Nasal cavity respiratory epithelium epithelial cell of viscerocranial mucosa (primary cell): ENCODE measurements around the gene CENPT. TPM values are rescaled to one million over a fixed set of nuclear protein-coding genes. Genes with fewer than 3 reads are reported as not detected.

Experiments
- total RNA-seq: library from RNA; depleted of rRNA; stranded (reverse); fragments of >200 nt; gene quantifications from 2 replicates; pipeline ENCODE4 v1.2.3, GENCODE V29; 2014

Gene CENPT
- total RNA-seq, result 10.3 and 16.2 TPM in 2 replicates

GRCh38 chr16:67847064-67847861, at the start of gene CENPT:
TSS of gene CENPT (minus strand) at chr16:67847693. CDS start at chr16:67833859, 13,834 bp downstream.

GRCh38 chr16:67892899-67893742, 45.6 kb upstream of the CENPT start, which contains the start of gene PSKH1:
TSS of gene PSKH1 (plus strand) at chr16:67893254. CDS start at chr16:67908750, 15,496 bp downstream.

GRCh38 chr16:67884684-67885083, 37.2 kb upstream of the CENPT start, which contains the start of gene NRN1L:
TSS of gene NRN1L (plus strand) at chr16:67884885. CDS start at chr16:67884904, 19 bp downstream.

GRCh38 chr16:67872631-67873434, 25.3 kb upstream of the CENPT start, which contains the start of gene EDC4:
TSS of gene EDC4 (plus strand) at chr16:67873052. CDS start at chr16:67873262, 210 bp downstream.

GRCh38 chr16:67846320-67847063, 1.0 kb downstream of the CENPT start, which contains the start of gene NUTF2:
TSS of gene NUTF2 (plus strand) at chr16:67846933. CDS start at chr16:67865131, 18,198 bp downstream.

GRCh38 chr16:67841816-67842508, 5.5 kb downstream of the CENPT start, which contains the start of gene THAP11:
TSS of gene THAP11 (plus strand) at chr16:67842320. CDS start at chr16:67842555, 235 bp downstream.

GRCh38 chr16:67806428-67807147, 40.9 kb downstream of the CENPT start, which contains the start of the genes RANBP10 and TSNAXIP1:
TSS of gene RANBP10 (minus strand) at chr16:67806560. CDS start at chr16:67806536, 24 bp downstream.
TSS of gene TSNAXIP1 (plus strand) at chr16:67806889. CDS start at chr16:67807150, 261 bp downstream.

Other genes with a start within 250 kb of the CENPT start
- under 0.01 and 0.07 TPM in 2 replicates for gene CARMIL2, start 202.5 kb downstream of the CENPT start, total RNA-seq
- gene ACD, start 187.4 kb downstream of the CENPT start, total RNA-seq, result 10.3 and 13.8 TPM in 2 replicates
- 0.57 and 5.8 TPM in 2 replicates for gene PARD6A, start 186.7 kb downstream of the CENPT start, total RNA-seq
- 13.2 and 17.4 TPM in 2 replicates for gene ENKD1, start 180.9 kb downstream of the CENPT start, total RNA-seq
- 0.34 and 0.85 TPM in 2 replicates for gene C16orf86, start 180.9 kb downstream of the CENPT start, total RNA-seq
- 15.4 and 23.6 TPM in 2 replicates for gene GFOD2, start 128.4 kb downstream of the CENPT start, total RNA-seq
- gene RANBP10, start 41.1 kb downstream of the CENPT start, total RNA-seq, result 3.8 and 9.8 TPM in 2 replicates
- 0.50 TPM in 1 of 2 replicates, not detected in the other for gene TSNAXIP1, start 40.8 kb downstream of the CENPT start, total RNA-seq
- 29.0 and 34.7 TPM in 2 replicates for gene THAP11, start 5.4 kb downstream of the CENPT start, total RNA-seq
- gene NUTF2, start 760 bp downstream of the CENPT start, total RNA-seq, result 140 and 141 TPM in 2 replicates
- 36.6 and 71.5 TPM in 2 replicates for gene EDC4, start 25.4 kb upstream of the CENPT start, total RNA-seq
- 0.21 and 0.34 TPM in 2 replicates for gene NRN1L, start 37.2 kb upstream of the CENPT start, total RNA-seq
- 9.6 and 28.2 TPM in 2 replicates for gene PSKH1, start 45.6 kb upstream of the CENPT start, total RNA-seq
- gene CTRL, start 84.2 kb upstream of the CENPT start, total RNA-seq, result 0.21 and 0.34 TPM in 2 replicates
- 16.1 and 16.8 TPM in 2 replicates for gene PSMB10, start 89.2 kb upstream of the CENPT start, total RNA-seq
- 1.7 and 4.6 TPM in 2 replicates for gene LCAT, start 96.4 kb upstream of the CENPT start, total RNA-seq
- gene SLC12A4, start 120.9 kb upstream of the CENPT start, total RNA-seq, result 31.1 and 41.5 TPM in 2 replicates
- gene DPEP3, start 132.8 kb upstream of the CENPT start, total RNA-seq, result not detected in 2 replicates
- gene DPEP2, start 151.8 kb upstream of the CENPT start, total RNA-seq, result not detected in 2 replicates
- not detected in 2 replicates for gene DPEP2NB, start 168.2 kb upstream of the CENPT start, total RNA-seq
- 13.2 and 18.1 TPM in 2 replicates for gene DDX28, start 175.5 kb upstream of the CENPT start, total RNA-seq
- 23.3 and 24.6 TPM in 2 replicates for gene DUS2, start 175.6 kb upstream of the CENPT start, total RNA-seq
- gene NFATC3, start 237.7 kb upstream of the CENPT start, total RNA-seq, result 11.6 and 16.2 TPM in 2 replicates